ENCODE results near the gene ZFPL1.

The ZFPL1 gene

DNA sequence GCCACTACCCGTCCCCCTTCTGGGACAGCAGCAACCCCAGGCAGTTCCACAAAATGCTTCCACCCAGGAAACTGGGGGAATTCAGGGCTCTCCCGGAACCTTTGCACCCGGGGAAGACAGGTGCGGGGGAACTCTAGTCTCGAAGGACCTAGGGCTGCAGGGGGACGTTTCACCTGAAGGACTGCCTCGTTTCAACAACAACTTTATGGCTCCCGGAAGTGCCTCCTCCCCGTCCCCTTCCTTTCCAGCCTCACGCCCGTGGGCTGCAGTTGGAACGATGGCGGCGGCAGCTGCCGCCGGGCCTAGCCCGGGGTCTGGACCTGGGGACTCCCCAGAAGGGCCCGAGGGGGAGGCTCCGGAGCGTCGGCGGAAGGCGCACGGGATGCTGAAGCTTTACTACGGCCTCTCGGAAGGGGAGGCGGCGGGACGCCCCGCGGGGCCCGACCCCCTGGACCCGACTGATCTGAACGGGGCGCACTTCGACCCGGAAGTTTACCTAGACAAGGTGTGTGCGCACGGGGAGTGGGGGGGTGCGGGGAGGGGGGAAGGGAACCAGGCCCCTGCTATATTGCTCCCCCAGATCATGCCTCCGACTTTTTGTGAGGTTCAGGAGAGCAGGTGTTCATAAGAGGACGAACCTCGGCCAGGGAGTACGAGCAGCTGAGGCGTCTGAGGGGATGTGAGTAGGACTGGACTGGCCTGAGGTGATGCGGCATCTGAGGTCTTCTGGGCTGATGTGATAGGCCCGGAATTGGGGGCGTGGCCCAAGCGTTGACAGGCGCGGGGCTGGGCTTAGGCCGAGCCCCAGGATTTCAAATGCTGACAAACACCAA, 12.2 kb downstream of the ZFPL1 start, which contains the start of gene VPS51:
VPS51 (plus strand) TSS at position 241 of the 833 bp plus-strand sequence; CDS start at position 278, 37 bp downstream.
- DNase-seq, result peak; percentile 97

DNA sequence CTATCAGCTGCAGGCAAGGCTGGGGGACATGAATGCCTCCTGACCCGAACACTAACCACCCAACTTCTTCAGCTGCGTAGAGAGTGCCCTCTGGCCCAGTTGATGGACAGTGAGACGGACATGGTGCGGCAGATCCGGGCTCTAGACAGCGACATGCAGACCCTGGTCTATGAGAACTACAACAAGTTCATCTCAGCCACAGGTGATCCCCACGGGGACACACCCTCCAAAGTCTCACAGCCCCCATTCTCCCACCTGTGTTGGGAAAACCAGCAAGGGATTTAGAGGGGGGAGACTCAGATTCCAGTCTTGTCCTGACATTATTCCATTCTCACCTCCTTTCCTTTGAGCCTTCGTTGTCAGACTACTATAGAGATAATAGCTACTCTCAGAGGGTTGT, 12.9 kb downstream of the ZFPL1 start:
- no peak for DNase-seq

DNA sequence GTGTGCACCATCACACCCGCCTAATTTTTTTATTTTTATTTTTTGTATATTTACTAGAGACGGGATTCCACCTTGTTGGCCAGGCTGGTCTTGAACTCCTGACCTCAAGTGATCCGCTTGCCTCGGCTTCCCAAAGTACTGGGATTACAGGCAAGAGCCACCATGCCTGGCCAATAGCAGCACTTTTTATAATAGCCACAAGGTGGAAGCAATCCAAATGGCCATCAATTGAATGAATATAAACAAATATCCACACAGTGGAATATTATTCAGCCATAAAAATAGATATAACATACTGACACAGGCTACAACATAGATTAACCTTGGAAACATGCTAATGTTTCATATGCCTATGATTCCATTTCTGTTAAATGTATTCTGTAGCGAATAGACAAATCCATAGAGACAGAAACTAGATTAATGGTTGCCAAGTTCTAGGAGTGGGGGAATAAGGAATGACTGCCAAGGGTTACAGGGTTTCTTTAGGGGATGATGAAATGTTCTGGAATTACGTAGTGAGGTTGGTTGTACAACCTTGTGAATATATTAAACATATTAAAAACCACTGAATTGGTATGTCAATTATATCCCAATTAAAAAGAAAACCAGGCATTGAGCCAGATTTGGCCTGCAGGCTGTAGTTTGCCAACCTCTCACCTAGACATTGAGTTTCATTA, 16.8 kb downstream of the ZFPL1 start:
- DNase-seq, result no peak

DNA sequence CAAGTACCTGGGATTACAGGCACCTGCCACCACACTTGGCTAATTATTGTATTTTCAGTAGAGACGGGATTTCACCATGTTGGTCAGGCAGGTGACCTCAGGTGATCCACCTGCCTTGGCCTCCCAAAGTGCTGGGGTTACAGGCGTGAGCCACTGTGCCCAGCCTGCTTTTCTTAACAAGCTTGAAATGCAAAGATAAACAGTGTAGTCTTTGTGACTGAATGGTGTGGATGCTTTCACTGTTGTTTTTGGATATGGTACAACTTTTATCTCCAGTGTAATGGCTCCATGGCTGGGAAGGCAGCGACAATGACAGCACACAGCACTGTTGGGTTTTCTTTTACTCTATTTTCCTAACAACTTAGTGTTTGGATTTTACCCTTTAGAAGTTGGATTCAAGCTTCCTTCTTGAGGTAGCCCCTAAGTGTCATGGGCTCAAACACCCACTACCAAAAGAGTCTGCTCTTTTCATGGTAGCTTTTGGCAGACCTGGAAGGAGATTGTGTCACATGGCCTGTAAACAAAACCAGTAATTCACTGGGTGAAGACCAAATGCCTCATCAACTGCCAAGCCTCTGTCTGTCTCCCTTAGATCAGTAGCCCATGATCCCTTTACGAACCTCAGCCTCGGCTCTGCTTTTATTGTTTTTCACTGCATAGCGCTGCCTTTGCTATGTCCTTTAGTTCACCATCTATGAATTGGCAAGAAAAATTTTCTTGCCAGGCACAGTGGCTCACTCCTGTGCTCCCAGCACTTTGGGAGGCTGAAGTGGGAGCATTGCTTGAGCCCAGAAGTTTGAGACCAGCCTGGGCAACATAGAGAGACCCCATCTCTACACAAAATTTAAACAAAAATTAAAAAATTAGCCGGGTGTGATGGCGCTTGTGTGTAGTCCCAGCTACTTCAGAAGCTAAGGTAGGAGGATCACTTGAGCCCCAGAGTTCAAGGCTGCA, 18.4 kb downstream of the ZFPL1 start:
- no peak for DNase-seq

DNA sequence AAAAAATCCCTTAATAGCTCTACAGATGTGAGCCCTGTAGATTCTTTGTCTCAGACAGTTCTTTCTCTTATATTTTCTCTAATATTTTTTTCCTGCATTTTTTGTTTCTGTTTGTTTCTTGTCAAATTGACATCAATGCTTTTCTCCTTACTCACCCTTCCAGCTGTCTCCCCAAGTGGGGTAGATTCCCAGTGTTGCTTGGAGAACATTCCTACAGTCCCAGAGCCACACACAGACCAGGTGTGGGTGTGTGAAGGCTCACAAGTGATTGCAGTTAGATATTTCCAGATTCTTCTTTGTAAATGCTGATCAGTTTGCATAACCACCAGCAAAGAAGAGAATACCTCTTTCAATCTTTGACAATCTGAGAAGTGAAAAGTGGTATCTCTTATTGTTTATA, 19.5 kb downstream of the ZFPL1 start:
- DNase-seq, result no peak

DNA sequence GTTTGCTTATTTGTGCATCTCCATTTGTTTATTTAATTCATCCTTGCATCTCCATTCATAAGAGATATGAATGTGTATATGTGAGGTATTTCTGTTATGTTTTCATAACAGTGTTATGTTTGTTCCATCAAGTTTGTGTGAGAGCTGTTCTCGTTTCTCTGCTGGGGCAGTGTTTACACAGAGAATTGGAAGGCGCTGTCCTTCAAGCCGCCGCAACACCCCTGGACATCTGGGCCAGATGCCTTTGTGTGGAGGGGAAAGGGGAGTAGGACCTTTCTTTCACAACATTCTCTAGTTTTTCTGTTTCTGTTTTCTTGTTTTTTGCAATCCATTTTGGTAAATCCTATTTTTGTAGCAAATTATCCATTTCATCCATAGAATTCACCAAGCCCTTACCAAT, 20.6 kb downstream of the ZFPL1 start:
- DNase-seq, result no peak

DNA sequence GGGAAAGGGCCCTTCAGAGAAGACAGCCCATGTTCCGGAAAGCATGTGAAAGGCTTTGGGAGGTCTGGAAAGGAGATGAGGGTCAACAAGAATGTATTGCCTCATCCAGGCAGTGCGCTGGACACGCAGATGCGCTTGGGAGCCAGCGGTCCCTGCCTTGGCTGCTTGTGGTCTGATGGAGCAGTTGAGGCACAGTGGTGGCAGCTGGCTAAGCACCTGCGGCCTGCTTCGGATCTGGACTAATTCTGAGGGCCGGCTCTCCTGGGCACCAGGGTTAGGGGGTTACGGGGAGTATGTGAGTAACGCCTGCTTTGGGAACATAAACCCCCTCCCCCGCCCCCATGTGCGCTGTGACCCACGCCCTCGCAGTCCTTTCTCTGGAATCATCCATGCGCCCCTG, 23.1 kb downstream of the ZFPL1 start:
- no peak for DNase-seq

DNA sequence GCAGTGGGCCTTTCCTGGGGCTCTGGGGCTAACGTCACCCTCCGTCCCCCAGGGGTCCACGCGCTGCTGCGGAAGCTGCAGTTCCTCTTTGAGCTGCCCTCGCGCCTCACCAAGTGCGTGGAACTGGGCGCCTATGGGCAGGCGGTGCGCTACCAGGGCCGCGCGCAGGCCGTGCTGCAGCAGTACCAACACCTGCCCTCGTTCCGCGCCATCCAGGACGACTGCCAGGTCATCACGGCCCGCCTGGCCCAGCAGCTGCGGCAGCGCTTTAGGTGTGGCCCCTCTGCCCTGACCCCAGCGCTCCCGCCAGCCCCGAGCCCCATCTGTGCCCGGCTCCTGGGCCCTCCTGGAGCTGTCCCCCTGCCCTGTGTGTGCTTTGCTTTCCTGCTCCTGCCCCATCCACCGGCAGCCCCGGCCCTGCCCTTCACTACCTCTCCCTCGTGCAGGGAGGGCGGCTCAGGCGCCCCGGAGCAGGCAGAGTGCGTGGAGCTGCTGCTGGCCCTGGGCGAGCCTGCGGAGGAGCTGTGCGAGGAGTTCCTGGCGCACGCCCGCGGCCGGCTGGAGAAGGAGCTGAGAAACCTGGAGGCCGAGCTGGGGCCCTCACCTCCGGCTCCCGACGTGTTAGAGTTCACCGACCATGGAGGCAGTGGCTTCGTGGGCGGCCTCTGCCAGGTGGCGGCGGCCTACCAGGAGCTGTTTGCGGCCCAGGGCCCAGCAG, 23.9 kb downstream of the ZFPL1 start:
- DNase-seq, result no peak

DNA sequence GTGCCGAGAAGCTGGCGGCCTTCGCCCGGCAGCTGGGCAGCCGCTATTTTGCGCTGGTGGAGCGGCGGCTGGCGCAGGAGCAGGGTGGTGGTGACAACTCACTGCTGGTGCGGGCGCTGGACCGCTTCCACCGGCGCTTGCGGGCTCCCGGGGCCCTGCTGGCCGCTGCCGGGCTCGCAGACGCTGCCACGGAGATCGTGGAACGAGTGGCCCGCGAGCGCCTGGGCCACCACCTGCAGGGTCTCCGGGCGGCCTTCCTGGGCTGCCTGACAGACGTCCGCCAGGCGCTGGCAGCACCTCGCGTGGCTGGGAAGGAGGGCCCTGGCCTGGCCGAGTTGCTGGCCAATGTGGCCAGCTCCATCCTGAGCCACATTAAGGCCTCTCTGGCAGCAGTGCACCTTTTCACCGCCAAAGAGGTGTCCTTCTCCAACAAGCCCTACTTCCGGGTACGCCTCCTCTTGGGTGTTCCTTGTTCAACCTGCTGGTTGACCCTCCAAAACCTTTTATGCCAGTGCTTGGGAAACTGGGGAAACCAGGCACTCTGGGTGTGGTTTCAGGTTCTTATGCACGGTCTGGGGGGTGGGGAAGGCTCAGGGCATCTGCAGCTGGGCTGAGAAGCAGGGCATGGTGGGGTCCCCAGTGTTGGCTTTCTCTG, 24.6 kb downstream of the ZFPL1 start:
- no peak for DNase-seq

DNA sequence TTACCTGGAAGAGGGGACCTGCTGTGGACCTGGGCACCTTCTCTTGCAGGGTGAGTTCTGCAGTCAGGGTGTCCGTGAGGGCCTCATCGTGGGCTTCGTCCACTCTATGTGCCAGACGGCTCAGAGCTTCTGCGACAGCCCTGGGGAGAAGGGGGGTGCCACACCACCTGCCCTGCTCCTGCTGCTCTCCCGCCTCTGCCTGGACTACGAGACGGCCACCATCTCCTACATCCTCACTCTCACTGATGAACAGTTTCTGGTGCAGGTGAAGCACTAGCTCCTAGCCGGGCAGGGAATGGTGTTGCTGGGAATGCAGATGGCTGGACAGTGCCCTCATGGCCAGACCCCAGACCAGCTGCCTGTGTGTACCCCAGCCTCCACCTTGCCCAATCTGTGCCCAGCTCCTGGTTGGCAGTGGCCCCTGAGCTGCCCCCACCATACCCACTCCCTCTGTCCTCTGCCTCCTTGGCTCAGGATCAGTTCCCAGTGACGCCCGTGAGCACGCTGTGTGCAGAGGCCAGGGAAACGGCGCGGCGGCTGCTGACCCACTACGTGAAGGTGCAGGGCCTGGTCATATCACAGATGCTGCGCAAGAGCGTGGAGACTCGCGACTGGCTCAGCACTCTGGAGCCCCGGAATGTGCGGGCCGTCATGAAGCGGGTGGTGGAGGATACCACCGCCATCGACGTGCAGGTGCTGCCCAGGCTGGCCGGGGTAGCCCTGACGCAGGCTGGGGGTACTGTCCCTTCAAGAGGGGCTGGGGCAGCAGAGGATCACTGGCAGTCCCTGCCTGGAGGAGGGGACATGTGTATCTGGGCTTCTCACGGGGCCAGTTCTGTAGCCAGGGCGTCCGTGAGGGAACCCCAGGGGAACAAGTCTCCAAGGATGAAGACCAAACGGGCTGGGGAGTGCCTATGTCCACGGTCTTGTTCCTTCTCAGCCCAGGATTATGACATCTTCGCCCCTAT, 25.5 kb downstream of the ZFPL1 start:
- DNase-seq, result no peak

DNA sequence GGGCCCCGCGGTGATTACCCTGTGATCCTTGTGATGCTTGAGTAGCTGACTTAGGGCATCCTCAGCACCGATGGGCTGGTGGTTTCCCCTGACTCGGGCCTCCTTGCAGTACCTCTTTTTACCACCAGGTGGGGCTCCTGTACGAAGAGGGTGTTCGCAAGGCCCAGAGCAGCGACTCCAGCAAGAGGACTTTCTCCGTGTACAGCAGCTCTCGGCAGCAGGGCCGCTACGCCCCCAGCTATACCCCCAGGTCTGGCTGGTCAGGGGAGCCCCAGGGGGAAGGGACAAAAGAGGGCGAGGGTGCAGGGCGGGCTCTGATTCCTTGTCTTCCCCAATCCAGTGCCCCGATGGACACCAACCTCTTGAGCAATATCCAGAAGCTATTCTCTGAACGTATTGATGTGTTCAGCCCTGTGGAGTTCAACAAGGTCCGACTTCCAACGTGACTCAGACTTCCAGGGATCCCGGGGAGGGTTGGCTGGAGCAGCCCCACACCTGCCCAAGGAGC, 26.4 kb downstream of the ZFPL1 start:
- peak; percentile 91 for DNase-seq

DNA sequence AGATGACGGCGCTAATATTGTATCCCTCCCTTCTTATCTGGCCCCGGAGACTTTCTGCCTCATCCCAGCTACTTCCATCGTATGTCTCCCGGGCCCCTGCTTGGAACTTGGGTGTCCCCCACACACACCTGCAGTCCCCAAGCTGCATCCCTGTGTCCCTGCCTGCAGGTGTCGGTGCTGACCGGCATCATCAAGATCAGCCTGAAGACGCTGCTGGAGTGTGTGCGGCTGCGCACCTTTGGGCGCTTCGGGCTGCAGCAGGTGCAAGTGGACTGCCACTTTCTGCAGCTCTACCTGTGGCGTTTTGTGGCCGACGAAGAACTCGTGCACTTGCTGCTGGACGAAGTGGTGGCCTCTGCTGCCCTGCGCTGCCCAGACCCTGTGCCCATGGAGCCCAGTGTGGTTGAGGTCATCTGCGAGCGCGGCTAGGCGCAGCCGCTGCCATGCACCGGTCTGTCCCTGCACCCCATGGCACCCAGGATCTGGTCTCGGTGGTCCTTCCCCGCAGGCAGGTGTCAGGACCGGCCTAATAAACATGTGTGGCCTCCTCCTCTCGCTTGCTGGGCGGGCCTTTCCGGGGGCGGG, 27.2 kb downstream of the ZFPL1 start:
- no peak for DNase-seq

DNA sequence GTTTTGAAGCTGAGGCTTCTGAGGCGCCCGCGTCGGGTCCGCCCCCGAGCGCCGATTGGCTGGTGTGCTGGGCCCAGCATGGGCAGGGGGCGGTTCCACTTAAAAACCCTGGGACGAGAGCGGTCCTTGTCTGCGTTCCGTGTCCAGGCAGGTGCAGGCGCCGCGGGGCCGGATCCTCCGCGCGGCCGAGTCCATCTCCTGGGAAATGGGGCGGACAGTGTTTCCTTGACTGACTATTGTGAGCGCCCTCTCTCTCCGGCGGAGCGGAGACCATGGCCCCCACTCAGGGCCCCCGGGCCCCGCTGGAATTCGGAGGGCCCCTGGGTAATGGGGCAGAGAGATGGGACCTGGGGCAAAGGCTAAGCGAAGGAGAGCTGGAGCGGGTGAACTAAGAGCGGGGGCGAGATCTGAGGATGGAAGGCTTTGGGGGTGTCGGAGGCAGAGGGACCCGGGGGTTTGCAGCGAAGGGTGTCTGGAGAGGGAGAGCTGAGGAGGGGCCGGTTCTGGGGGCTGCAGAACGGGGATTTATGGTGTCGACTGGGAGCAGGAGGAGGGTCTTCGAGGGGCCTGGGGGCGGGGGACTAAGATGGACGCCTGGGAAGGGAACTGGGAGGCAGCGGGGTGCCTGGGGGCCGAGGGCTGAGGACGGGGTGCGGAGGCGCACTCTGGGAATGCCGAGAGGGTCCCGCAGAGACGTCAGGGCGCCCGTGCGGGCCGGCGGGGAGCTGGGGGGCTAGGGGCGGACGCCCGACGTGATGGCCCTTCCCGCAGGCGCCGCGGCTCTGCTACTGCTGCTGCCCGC, 27.9 kb downstream of the ZFPL1 start, which contains the start of gene TM7SF2:
TM7SF2 (plus strand) TSS at position 129 of the 802 bp plus-strand sequence; CDS start at position 273, 144 bp downstream.
- peak; percentile 99 for DNase-seq

DNA sequence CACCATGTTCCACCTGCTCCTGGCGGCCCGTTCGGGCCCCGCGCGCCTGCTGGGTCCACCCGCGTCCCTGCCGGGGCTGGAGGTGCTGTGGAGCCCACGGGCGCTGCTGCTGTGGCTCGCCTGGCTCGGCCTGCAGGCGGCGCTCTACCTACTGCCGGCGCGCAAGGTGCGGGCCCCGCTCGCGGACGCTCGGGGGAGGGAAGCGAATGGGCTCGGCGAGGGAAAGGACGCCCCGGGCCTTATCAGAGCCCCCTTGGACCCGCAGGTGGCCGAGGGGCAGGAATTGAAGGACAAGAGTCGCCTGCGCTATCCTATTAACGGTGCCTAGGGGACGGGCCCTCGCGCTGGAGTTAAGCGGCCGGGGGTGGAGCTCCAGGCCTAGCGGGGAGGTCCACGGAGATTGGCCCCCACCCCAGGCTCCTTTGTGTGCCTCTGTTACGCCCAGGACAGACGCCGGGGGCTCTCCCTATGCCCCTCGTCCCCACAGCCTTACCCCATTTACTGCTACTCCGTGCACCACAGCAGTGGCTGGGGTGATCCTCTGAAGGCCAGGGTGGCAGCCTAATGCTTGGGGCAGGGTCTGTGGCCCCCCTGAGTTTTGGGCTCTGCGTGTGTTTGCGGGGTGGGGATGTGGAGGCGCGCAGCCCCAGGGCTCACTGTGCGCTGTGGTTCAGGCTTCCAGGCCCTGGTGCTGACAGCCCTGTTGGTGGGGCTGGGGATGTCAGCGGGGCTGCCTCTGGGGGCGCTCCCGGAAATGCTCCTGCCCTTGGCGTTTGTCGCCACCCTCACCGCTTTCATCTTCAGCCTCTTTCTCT, 28.7 kb downstream of the ZFPL1 start:
- DNase-seq, result peak; percentile 84

DNA sequence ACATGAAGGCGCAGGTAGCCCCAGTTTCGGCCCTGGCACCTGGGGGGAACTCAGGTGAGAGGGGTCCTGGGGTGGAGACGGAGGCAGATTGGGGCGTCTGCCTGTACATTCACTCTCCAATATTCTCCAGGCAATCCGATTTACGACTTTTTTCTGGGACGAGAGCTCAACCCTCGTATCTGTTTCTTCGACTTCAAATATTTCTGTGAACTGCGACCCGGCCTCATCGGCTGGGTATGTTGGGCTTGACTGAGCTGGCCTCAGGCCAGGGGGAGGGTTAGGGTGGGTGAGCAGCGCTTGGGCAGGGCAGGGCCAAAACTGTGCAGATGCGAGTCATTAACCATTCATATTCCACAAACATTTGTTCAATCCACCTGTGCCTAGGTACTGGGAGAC, 29.3 kb downstream of the ZFPL1 start:
- DNase-seq, result no peak

DNA sequence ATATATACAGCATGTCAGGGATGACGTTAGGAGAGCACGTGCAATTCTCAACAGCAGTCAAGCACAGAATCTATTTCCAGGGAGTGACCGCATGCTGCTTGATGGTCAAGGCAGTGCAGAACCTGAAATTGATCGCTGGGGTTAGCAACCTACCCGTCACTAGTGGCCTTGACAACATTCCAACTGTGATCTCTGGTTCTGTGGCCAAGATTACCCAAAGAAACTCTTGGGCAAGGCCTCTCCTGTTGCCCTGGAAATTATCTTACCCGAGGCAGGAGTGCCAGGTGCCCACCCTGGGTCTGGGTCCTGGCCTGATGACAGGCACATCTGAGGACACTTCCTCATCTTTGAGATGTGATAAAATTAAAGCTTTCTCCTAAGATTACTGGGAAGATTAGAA, 29.8 kb downstream of the ZFPL1 start:
- no peak for DNase-seq

DNA sequence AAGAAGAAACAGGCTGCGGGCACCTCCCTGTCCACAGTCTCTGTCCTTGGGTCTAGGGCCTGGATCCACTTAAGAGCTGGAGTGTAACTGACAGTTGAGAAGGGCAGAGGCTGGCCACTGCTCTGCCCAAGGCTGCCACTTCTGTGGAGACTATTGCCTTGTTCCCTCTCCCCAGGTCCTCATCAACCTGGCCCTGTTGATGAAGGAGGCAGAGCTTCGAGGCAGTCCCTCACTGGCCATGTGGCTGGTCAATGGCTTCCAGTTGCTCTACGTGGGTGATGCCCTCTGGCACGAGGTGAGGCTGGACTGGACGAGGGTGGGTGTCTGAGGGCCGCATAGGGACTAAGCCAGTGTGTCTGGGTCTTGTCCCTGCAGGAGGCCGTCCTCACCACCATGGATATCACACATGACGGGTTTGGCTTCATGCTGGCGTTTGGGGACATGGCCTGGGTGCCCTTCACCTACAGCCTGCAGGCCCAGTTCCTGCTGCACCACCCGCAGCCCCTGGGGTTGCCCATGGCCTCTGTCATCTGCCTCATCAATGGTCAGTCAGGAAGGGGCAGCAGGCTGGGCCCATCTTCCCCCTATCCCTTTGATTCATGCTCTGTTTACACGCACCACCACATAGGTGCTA, 30.6 kb downstream of the ZFPL1 start:
- DNase-seq, result no peak
